HUES48 (cell line): ENCODE results near the gene PAGE2.
"Not testable (repeated sequence)": the region's sequence is repeated elsewhere in the genome, so short reads cannot be mapped to it uniquely, and the experiment has no call there.

Experiments
- H3K27ac ChIP-seq: one replicate; pipeline ENCODE4 v1.7.0; 2013; ENCODE audit warnings: low read depth, low read length, inconsistent platforms
- H3K27me3 ChIP-seq: 2 replicates; pipeline ENCODE4 v1.6.1; 2013; ENCODE audit warnings: mild to moderate bottlenecking, low read length; ENCODE audit not compliant: control insufficient read depth, insufficient read depth
- H3K36me3 ChIP-seq: 2 replicates; pipeline ENCODE4 v1.6.1; 2013; ENCODE audit warnings: low read length; ENCODE audit not compliant: control insufficient read depth, insufficient read depth
- H3K4me1 ChIP-seq: 2 replicates; pipeline ENCODE4 v1.6.1; 2013; ENCODE audit warnings: mild to moderate bottlenecking, low read length; ENCODE audit not compliant: control insufficient read depth, insufficient read depth
- H3K4me3 ChIP-seq: 2 replicates; pipeline ENCODE4 v1.5.1; 2013; ENCODE audit warnings: mild to moderate bottlenecking, low read depth, low read length
- H3K9ac ChIP-seq: 2 replicates; pipeline ENCODE4 v1.6.1; 2013; ENCODE audit warnings: mild to moderate bottlenecking, low read depth, low read length, moderate library complexity
- H3K9me3 ChIP-seq: 2 replicates; pipeline ENCODE4 v1.6.1; 2013; ENCODE audit warnings: low read length; ENCODE audit not compliant: control insufficient read depth, insufficient read depth

PAGE2 gene

DNA sequence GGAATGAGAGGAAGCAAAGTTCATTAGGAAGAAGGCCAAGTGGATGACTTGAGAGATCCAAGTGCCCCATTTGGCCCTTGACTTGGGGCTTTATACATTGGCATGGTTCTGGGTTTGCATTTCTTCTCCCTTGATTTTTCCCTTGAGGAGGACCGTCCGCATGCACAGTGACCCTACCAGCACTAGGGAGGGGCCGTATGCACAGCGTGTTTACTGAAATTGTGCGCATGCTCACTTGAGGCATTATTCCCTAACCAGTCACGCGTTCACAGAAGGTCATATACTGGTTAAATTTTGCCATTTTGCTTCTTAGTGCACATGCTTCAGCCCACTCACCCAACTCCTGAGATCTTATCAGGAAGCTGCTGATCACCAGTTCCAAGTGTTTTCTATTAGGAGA lies 35.1 kb downstream of the PAGE2 start:
- no peak overlapping the region for H3K27ac ChIP-seq
- H3K36me3 ChIP-seq = no peaks in the 10 kb centered on the region
- no peaks in the 10 kb centered on the region for H3K27me3 ChIP-seq
- peaks cover 53% of the 10 kb centered on the region for H3K9me3 ChIP-seq
- H3K9ac ChIP-seq = no peak overlapping the region
- no peak overlapping the region for H3K4me3 ChIP-seq
- H3K4me1 ChIP-seq = no peaks in the 10 kb centered on the region

- Histone ChIP-seq H3K4me1 (no peaks in the 10 kb centered on the region), H3K9ac (no peak overlapping the region), H3K4me3 (no peak overlapping the region), H3K27me3 (no peaks in the 10 kb centered on the region), H3K36me3 (no peaks in the 10 kb centered on the region), H3K27ac (no peak overlapping the region), H3K9me3 (peaks cover 64% of the 10 kb centered on the region)
Measured at GRCh38 chrX:55127692-55128091, 38.9 kb downstream of the PAGE2 start.

GRCh38 chrX:55129361-55129760 lies 40.5 kb downstream of the PAGE2 start:
- Histone ChIP-seq H3K9me3 (peaks cover 58% of the 10 kb centered on the region), H3K27me3 (no peaks in the 10 kb centered on the region), H3K9ac (no peak overlapping the region), H3K36me3 (no peaks in the 10 kb centered on the region), H3K4me1 (no peaks in the 10 kb centered on the region), H3K27ac (no peak overlapping the region), H3K4me3 (no peak overlapping the region)

DNA sequence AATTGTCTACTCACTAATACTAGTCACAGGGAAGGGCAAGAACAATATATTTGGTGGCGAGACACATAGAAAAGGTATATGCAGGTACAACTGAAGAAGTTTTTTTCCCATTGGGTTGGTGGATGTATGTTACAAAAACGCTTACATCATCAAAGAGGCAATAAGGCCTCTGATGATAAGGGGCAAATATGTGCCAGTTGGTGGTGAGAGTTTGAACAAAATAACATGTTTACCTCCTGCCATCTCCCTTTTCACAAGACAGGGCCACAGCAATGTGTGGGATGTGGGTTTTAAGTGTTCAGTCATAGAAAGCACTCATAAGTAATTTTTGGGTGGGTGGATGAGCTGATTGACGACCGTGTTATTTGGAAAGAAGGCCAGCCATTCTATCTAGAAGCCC lies 41.7 kb downstream of the PAGE2 start:
- Histone ChIP-seq H3K4me1 (no peaks in the 10 kb centered on the region), H3K9me3 (peaks cover 52% of the 10 kb centered on the region), H3K36me3 (no peaks in the 10 kb centered on the region), H3K27ac (no peak overlapping the region), H3K4me3 (no peak overlapping the region), H3K9ac (no peak overlapping the region), H3K27me3 (no peaks in the 10 kb centered on the region)

DNA sequence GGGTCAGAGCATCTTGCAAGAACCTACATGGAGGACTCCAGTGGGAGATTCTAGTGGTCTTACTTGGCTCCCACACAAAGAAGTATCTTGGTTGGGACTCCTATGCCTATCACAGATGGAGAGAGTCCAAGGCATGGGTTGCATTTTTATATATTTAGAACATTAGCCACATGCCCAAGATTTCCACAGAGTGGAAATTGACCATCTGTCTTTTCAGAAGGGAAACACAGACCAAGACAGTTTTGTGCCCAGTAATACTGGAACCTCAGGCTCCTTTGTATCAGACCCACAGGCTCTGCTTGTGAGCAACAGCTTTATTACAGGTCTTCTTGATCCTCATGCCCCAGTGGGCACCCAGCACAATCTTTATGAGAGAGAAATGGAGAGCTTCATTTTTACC lies 43.6 kb downstream of the PAGE2 start:
- H3K9ac ChIP-seq = no peak overlapping the region
- no peak overlapping the region for H3K27ac ChIP-seq
- H3K4me1 ChIP-seq = no peaks in the 10 kb centered on the region
- peaks cover 60% of the 10 kb centered on the region for H3K9me3 ChIP-seq
- H3K4me3 ChIP-seq = no peak overlapping the region
- no peaks in the 10 kb centered on the region for H3K36me3 ChIP-seq
- H3K27me3 ChIP-seq = no peaks in the 10 kb centered on the region

- peaks cover 70% of the 10 kb centered on the region for H3K9me3 ChIP-seq
- no peak overlapping the region for H3K27ac ChIP-seq
- no peaks in the 10 kb centered on the region for H3K27me3 ChIP-seq
- no peak overlapping the region for H3K9ac ChIP-seq
- no peaks in the 10 kb centered on the region for H3K36me3 ChIP-seq
- H3K4me3 ChIP-seq = no peak overlapping the region
- no peaks in the 10 kb centered on the region for H3K4me1 ChIP-seq
Measured at GRCh38 chrX:55135171-55135570, 46.4 kb downstream of the PAGE2 start.

GRCh38 chrX:55140800-55141199 lies 52.0 kb downstream of the PAGE2 start:
- not testable (repeated sequence) for H3K4me1 ChIP-seq, H3K27ac ChIP-seq, H3K4me3 ChIP-seq, H3K9ac ChIP-seq, H3K27me3 ChIP-seq, H3K36me3 ChIP-seq
- peaks cover 61% of the 10 kb centered on the region for H3K9me3 ChIP-seq
